ENCODE data around the gene PLEK2.
"Not testable (repeated sequence)": the region's sequence is repeated elsewhere in the genome, so short reads cannot be mapped to it uniquely, and the experiment has no call there.

PLEK2 gene

GRCh38 chr14:67411820-67412421 lies at the start of gene PLEK2:
Gene PLEK2, minus strand, starts transcription at chr14:67412165. Its CDS starts 106 bp downstream, at chr14:67412059.
- no peak for DNase-seq

- no peak for DNase-seq
Observed at GRCh38 chr14:67461341-67461985, 49.5 kb upstream of the PLEK2 start.

GRCh38 chr14:67459336-67459735 lies 47.4 kb upstream of the PLEK2 start:
- DNase-seq, result no peak

- DNase-seq, result peak; percentile 46
Observed at GRCh38 chr14:67457782-67458181, 45.8 kb upstream of the PLEK2 start.

GRCh38 chr14:67456732-67457131 lies 44.8 kb upstream of the PLEK2 start:
- DNase-seq, result no peak

- no peak for DNase-seq
Observed at GRCh38 chr14:67453575-67454300, 41.8 kb upstream of the PLEK2 start.

GRCh38 chr14:67451667-67452066 lies 39.7 kb upstream of the PLEK2 start:
- not testable (repeated sequence) for DNase-seq

GRCh38 chr14:67449096-67449495 lies 37.1 kb upstream of the PLEK2 start:
- DNase-seq, result no peak

- DNase-seq, result peak; percentile 8
Observed at GRCh38 chr14:67447033-67447381, 35.0 kb upstream of the PLEK2 start.

- DNase-seq, result no peak
Observed at GRCh38 chr14:67446371-67447032, 34.5 kb upstream of the PLEK2 start.

- DNase-seq, result no peak
Observed at GRCh38 chr14:67444395-67444794, 32.4 kb upstream of the PLEK2 start.

GRCh38 chr14:67442139-67442906 lies 30.4 kb upstream of the PLEK2 start:
- DNase-seq, result peak; percentile 32

- DNase-seq, result no peak
Observed at GRCh38 chr14:67441672-67442071, 29.7 kb upstream of the PLEK2 start.

GRCh38 chr14:67441256-67441655 lies 29.3 kb upstream of the PLEK2 start:
- DNase-seq, result no peak

GRCh38 chr14:67440513-67440912 lies 28.5 kb upstream of the PLEK2 start:
- DNase-seq, result no peak

GRCh38 chr14:67438969-67439368 lies 27.0 kb upstream of the PLEK2 start:
- DNase-seq, result no peak

- no peak for DNase-seq
Observed at GRCh38 chr14:67436006-67436866, 24.3 kb upstream of the PLEK2 start.

GRCh38 chr14:67435603-67436002 lies 23.6 kb upstream of the PLEK2 start:
- DNase-seq, result no peak

- no peak for DNase-seq
Observed at GRCh38 chr14:67432050-67432564, 20.1 kb upstream of the PLEK2 start.

- no peak for DNase-seq
Observed at GRCh38 chr14:67429510-67430205, 17.7 kb upstream of the PLEK2 start.

- no peak for DNase-seq
Observed at GRCh38 chr14:67428501-67429031, 16.6 kb upstream of the PLEK2 start.

Measured in NCI-H2029 treated with DMSO at 0.1 percent for 48 hours (cell line).